C4-2B (cell line): ENCODE measurements around the gene DAB2.

Experiments used
- CTCF ChIP-seq: fragments of 450-650 bp; conservative IDR thresholded peaks from 2 replicates; pipeline ENCODE4 v1.5.1; 2017; ENCODE audit warnings: mild to moderate bottlenecking
- ZFX ChIP-seq: fragments of 450-650 bp; IDR thresholded peaks from 2 replicates; pipeline ENCODE4 v1.6.1; 2017

GRCh38 chr5:39328731-39329130, 96.0 kb downstream of the DAB2 start:
- TF ChIP-seq CTCF (no peak), ZFX (no peak)
